Brain microvascular endothelial cell (primary cell): Measurements from ENCODE around the gene RHBDF2.

ENCODE experiments used
- DNase-seq: peaks from one replicate; pipeline ENCODE4 v3.0.0-alpha.2; 2020
- H3K27ac ChIP-seq: fragments of 250-450 bp; sonication (Bioruptor Pico); 2 replicates; pipeline ENCODE4 v1.5.1; 2020; ENCODE audit warnings: mild to moderate bottlenecking, moderate library complexity
- H3K27me3 ChIP-seq: fragments of 250-450 bp; sonication (Bioruptor Pico); replicated peaks from 2 replicates; pipeline ENCODE4 v1.5.1; 2020; ENCODE audit warnings: mild to moderate bottlenecking
- H3K36me3 ChIP-seq: fragments of 250-450 bp; sonication (Bioruptor Pico); replicated peaks from 2 replicates; pipeline ENCODE4 v1.5.1; 2020; ENCODE audit warnings: mild to moderate bottlenecking
- H3K4me3 ChIP-seq: 2 replicates; pipeline ENCODE4 v1.5.1; 2011; ENCODE audit warnings: low read depth, mild to moderate bottlenecking, control low read depth, low read length, moderate library complexity
- in situ Hi-C: cut with HindIII; loops from 2 replicates; pipeline ENCODE4 v1.10.0; 2017; ENCODE audit warnings: low sequenced_read_pairs, low pct_ligation_motif_present
- TF ChIP-seq, protein P1 (sequence below): IDR thresholded peaks from 2 replicates; pipeline ENCODE4 v1.5.1; 2011; ENCODE audit warnings: low read depth, mild to moderate bottlenecking, moderate library complexity, low read length, control low read depth, inconsistent platforms; ENCODE audit errors: missing control alignments

RHBDF2 gene

DNA sequence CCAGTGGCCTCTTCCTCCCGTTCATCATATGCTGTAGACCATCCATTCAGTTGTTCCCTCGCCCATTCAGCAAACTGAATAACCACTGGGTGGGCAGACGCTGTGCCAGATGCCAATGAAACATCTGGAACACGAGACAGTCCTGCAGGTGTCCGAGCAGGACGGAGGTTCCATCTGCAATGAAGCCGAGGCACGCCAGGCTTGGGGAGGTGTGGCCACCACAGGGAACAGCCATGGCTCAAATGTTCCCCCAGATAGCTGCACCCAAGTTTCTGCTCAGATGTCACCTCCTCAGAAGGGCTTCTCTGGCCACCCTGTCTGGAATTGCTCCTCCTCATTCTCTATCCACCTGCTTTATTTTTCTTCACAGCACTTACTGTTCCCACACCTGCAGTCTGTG, 78.8 kb downstream of the RHBDF2 start:
- in situ Hi-C loops, result no loop called here
- DNase-seq, result no peak
- no peaks in the 10 kb centered on the region for H3K27me3 ChIP-seq
- no peak overlapping the region for H3K4me3 ChIP-seq
- TF ChIP-seq, protein P1, sequence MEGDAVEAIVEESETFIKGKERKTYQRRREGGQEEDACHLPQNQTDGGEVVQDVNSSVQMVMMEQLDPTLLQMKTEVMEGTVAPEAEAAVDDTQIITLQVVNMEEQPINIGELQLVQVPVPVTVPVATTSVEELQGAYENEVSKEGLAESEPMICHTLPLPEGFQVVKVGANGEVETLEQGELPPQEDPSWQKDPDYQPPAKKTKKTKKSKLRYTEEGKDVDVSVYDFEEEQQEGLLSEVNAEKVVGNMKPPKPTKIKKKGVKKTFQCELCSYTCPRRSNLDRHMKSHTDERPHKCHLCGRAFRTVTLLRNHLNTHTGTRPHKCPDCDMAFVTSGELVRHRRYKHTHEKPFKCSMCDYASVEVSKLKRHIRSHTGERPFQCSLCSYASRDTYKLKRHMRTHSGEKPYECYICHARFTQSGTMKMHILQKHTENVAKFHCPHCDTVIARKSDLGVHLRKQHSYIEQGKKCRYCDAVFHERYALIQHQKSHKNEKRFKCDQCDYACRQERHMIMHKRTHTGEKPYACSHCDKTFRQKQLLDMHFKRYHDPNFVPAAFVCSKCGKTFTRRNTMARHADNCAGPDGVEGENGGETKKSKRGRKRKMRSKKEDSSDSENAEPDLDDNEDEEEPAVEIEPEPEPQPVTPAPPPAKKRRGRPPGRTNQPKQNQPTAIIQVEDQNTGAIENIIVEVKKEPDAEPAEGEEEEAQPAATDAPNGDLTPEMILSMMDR, result no peak
- no peak overlapping the region for H3K27ac ChIP-seq
- H3K36me3 ChIP-seq, result no peaks in the 10 kb centered on the region

DNA sequence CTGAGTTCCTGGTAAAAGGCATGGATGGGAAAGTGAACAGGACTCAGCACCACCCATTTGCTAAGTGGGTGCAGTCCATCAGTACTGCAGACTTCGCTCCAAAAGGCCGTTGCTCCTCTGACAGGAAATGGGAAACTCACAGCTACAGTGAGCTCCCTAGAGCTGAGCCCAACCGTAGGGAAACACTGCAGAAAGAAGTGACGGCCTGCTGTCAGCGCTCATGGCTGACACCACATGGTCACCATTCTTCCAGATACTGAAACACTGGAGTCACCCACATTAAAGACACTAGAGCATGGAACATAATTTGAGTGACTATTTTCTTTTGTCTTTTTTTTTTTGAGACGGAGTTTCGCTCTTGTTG, 80.2 kb downstream of the RHBDF2 start:
- in situ Hi-C loops, result no loop called here
- no peaks in the 10 kb centered on the region for H3K36me3 ChIP-seq
- H3K4me3 ChIP-seq, result no peak overlapping the region
- no peaks in the 10 kb centered on the region for H3K27me3 ChIP-seq
- TF ChIP-seq, protein P1, result no peak
- DNase-seq, result no peak
- no peak overlapping the region for H3K27ac ChIP-seq
